Endothelial cell of umbilical vein (primary cell): Measurements from ENCODE around the gene NDUFAB1.

Source experiments
- CTCF ChIP-seq, 2 donors: IDR thresholded peaks; 1 replicate in 1 of 2; 2 replicates in 1 of 2; pipeline ENCODE4 v1.5.1; 2011; ENCODE audit warnings: low read length in 2 of 2, mild to moderate bottlenecking in 2 of 2, moderate library complexity in 2 of 2, control low read depth in 1 of 2, inconsistent platforms in 1 of 2, low read depth in 1 of 2; ENCODE audit not compliant: insufficient read depth in 1 of 2; ENCODE audit errors: extremely low read depth in 1 of 2
- GATA2 ChIP-seq: IDR thresholded peaks from 2 replicates; pipeline ENCODE4 v1.7.0; 2011; ENCODE audit warnings: low read depth, mild to moderate bottlenecking, moderate library complexity, mixed read lengths, low read length; ENCODE audit not compliant: insufficient read length, insufficient read depth

- TF ChIP-seq CTCF (IDR thresholded peaks at IDR 0.05; ENCODE audit: extremely low read depth in 1 of 2, insufficient read depth in 1 of 2, low read depth in 1 of 2, low read length in 2 of 2), result no peak
- no peak for TF ChIP-seq GATA2
Measured at GRCh38 chr16:23594186-23594585, 1.9 kb downstream of the NDUFAB1 start.
